HEK293 (cell line): ENCODE results near the gene CNIH3.

Source experiments
- CTCF ChIA-PET: fragments of 350-600 bp; formaldehyde crosslinking; extraction: SDS; loops from one replicate; lab custom pipeline; 2021; ENCODE audit warnings: antibody characterized with exemption; lab: Yijun Ruan, JAX
- POLR2A ChIA-PET: fragments of 300-600 bp; formaldehyde crosslinking; extraction: SDS; loops from one replicate; lab custom pipeline; 2020; ENCODE audit warnings: antibody characterized with exemption, inconsistent platforms; lab: Yijun Ruan, JAX
- H3K27ac ChIP-seq: fragments of 200-500 bp; sonication (Bioruptor generic); 2 replicates; pipeline ENCODE4 v1.5.1; 2014; ENCODE audit warnings: low read depth, low read length, control low read depth, inconsistent platforms; ENCODE audit errors: extremely low read depth
- H3K36me3 ChIP-seq, 2 experiments: fragments of 200-500 bp in 1 of 2; sonication (Bioruptor generic) in 1 of 2; 1 replicate in 1 of 2; 2 replicates in 1 of 2; pipeline ENCODE4 v1.5.1; 2014 to 2017; ENCODE audit warnings: inconsistent platforms in 2 of 2, low read length in 2 of 2; ENCODE audit not compliant: control insufficient read depth in 2 of 2, insufficient read depth in 1 of 2
- H3K4me1 ChIP-seq: fragments of 200-500 bp; sonication (Bioruptor generic); 2 replicates; pipeline ENCODE4 v1.5.1; 2014; ENCODE audit warnings: mild to moderate bottlenecking, low read length, inconsistent platforms; ENCODE audit not compliant: control insufficient read depth, insufficient read depth
- H3K4me3 ChIP-seq: 2 replicates; pipeline ENCODE4 v1.5.1; 2011; ENCODE audit warnings: low read depth, mild to moderate bottlenecking, control low read depth, low read length, moderate library complexity
- H3K9me3 ChIP-seq: fragments of 200-500 bp; sonication (Bioruptor generic); 2 replicates; pipeline ENCODE4 v1.5.1; 2014; ENCODE audit warnings: low read depth, low read length, inconsistent platforms; ENCODE audit not compliant: control insufficient read depth, insufficient read depth
- GLI4 ChIP-seq: fragments of 450-650 bp; formaldehyde crosslinking; IDR thresholded peaks from 2 replicates; pipeline ENCODE4 v1.5.1; 2016; ENCODE audit warnings: missing biosample characterization, missing genetic modification characterization
- KLF7 ChIP-seq: fragments of 450-650 bp; formaldehyde crosslinking; IDR thresholded peaks from 2 replicates; pipeline ENCODE4 v1.5.1; 2016; ENCODE audit warnings: missing biosample characterization, missing genetic modification characterization, borderline replicate concordance
- PRDM4 ChIP-seq: fragments of 450-650 bp; formaldehyde crosslinking; IDR thresholded peaks from 2 replicates; pipeline ENCODE4 v1.5.1; 2017; ENCODE audit warnings: missing biosample characterization, missing genetic modification characterization
- SCRT2 ChIP-seq: fragments of 450-650 bp; formaldehyde crosslinking; IDR thresholded peaks from 2 replicates; pipeline ENCODE4 v1.5.1; 2016; ENCODE audit warnings: missing biosample characterization, missing genetic modification characterization
- SP7 ChIP-seq: fragments of 450-650 bp; formaldehyde crosslinking; IDR thresholded peaks from 2 replicates; pipeline ENCODE4 v1.5.1; 2016; ENCODE audit warnings: missing biosample characterization, missing genetic modification characterization
- WT1 ChIP-seq: fragments of 450-650 bp; formaldehyde crosslinking; IDR thresholded peaks from 2 replicates; pipeline ENCODE4 v1.5.1; 2016; ENCODE audit warnings: missing biosample characterization, missing genetic modification characterization
- YY2 ChIP-seq: fragments of 450-650 bp; formaldehyde crosslinking; IDR thresholded peaks from 2 replicates; pipeline ENCODE4 v1.5.1; 2016; ENCODE audit warnings: missing biosample characterization, missing genetic modification characterization
- ZBTB49 ChIP-seq: fragments of 450-650 bp; formaldehyde crosslinking; IDR thresholded peaks from 2 replicates; pipeline ENCODE4 v1.5.1; 2016; ENCODE audit warnings: missing biosample characterization, missing genetic modification characterization, low read depth
- ZNF121 ChIP-seq: fragments of 450-650 bp; formaldehyde crosslinking; IDR thresholded peaks from 2 replicates; pipeline ENCODE4 v1.5.1; 2016; ENCODE audit warnings: missing biosample characterization, missing genetic modification characterization
- ZNF132 ChIP-seq: fragments of 450-650 bp; formaldehyde crosslinking; IDR thresholded peaks from 2 replicates; pipeline ENCODE4 v1.5.1; 2017; ENCODE audit warnings: missing biosample characterization, missing genetic modification characterization, borderline replicate concordance
- ZNF2 ChIP-seq: fragments of 450-650 bp; formaldehyde crosslinking; IDR thresholded peaks from 2 replicates; pipeline ENCODE4 v1.5.1; 2016; ENCODE audit warnings: missing biosample characterization, missing genetic modification characterization
- ZNF239 ChIP-seq: fragments of 450-650 bp; formaldehyde crosslinking; IDR thresholded peaks from 2 replicates; pipeline ENCODE4 v1.5.1; 2016; ENCODE audit warnings: missing biosample characterization, missing genetic modification characterization
- ZNF26 ChIP-seq: fragments of 450-650 bp; formaldehyde crosslinking; IDR thresholded peaks from 2 replicates; pipeline ENCODE4 v1.5.1; 2016; ENCODE audit warnings: missing biosample characterization, missing genetic modification characterization
- ZNF48 ChIP-seq: fragments of 450-650 bp; formaldehyde crosslinking; IDR thresholded peaks from 2 replicates; pipeline ENCODE4 v1.5.1; 2016; ENCODE audit warnings: missing biosample characterization, missing genetic modification characterization
- ZNF514 ChIP-seq: fragments of 450-650 bp; formaldehyde crosslinking; IDR thresholded peaks from 2 replicates; pipeline ENCODE4 v1.5.1; 2016; ENCODE audit warnings: missing biosample characterization, missing genetic modification characterization
- ZNF776 ChIP-seq: fragments of 450-650 bp; formaldehyde crosslinking; IDR thresholded peaks from 2 replicates; pipeline ENCODE4 v1.5.0; 2017; ENCODE audit warnings: missing biosample characterization, missing genetic modification characterization, borderline replicate concordance
- ZSCAN4 ChIP-seq: fragments of 450-650 bp; formaldehyde crosslinking; IDR thresholded peaks from 2 replicates; pipeline ENCODE4 v1.5.1; 2017; ENCODE audit warnings: missing biosample characterization, missing genetic modification characterization

Gene CNIH3

GRCh38 chr1:224739997-224740684 is 124.0 kb downstream of the CNIH3 start:
- Histone ChIP-seq H3K4me3 (no peak overlapping the region), H3K4me1 (no peaks in the 10 kb centered on the region; the same call in 1 of the 2 replicates)
- CTCF ChIA-PET = interaction anchor here (0.9 to 1.1 kb wide), 2 partner anchors 39 to 111 kb away, joined by 3 to 4 read pairs; no protein-coding TSS in a partner anchor

GRCh38 chr1:224740685-224741052 is 124.6 kb downstream of the CNIH3 start:
- TF ChIP-seq ZNF2 (tag by site-specific recombination) (no peak), GLI4 (tag by site-specific recombination) (no peak), KLF7 (tag by site-specific recombination) (no peak)
- no peak overlapping the region for H3K27ac ChIP-seq
- ChIA-PET POLR2A (no interaction called here), CTCF (no interaction called here)
- H3K9me3 ChIP-seq = no peaks in the 10 kb centered on the region
- H3K4me3 ChIP-seq = no peak overlapping the region
- no peaks in the 10 kb centered on the region for H3K36me3 ChIP-seq
- peaks cover 4% of the 10 kb centered on the region; the same call in 1 of the 2 replicates for H3K4me1 ChIP-seq

More at GRCh38 chr1:224739997-224740684, 124.0 kb downstream of the CNIH3 start:
- POLR2A ChIA-PET = no interaction called here
- Histone ChIP-seq H3K9me3 (no peaks in the 10 kb centered on the region), H3K27ac (no peak overlapping the region), H3K36me3 (no peaks in the 10 kb centered on the region)
- TF ChIP-seq ZNF26 (tag by site-specific recombination) = no peak
- TF ChIP-seq SP7 = 0 out of 2 replicates have a peak, but pooled peaks have one; percentile 41
- no peak for TF ChIP-seq ZNF132 (tag by site-specific recombination)
- TF ChIP-seq ZNF48 = no peak
- no peak for TF ChIP-seq SCRT2 (tag by site-specific recombination)
- TF ChIP-seq ZNF776 (tag by site-specific recombination) = no peak
- TF ChIP-seq WT1 (tag by site-specific recombination) = no peak

- Histone ChIP-seq H3K4me3 (no peak overlapping the region), H3K4me1 (peaks cover 6% of the 10 kb centered on the region; the same call in 1 of the 2 replicates), H3K27ac (no peak overlapping the region)
- CTCF ChIA-PET = interaction anchor here (1.0 to 1.2 kb wide), 2 partner anchors 153 to 285 kb away, joined by 4 read pairs; no protein-coding TSS in a partner anchor
- TF ChIP-seq ZNF121 (tag by site-specific recombination) (no peak), ZNF514 (tag by site-specific recombination) (no peak), ZBTB49 (tag by site-specific recombination) (no peak), YY2 (tag by site-specific recombination) (no peak), ZSCAN4 (tag by site-specific recombination) (no peak), PRDM4 (tag by site-specific recombination) (no peak), ZNF776 (tag by site-specific recombination) (no peak), ZNF239 (tag by site-specific recombination) (no peak)
- TF ChIP-seq, all 188 proteins: peak for 0
- Histone ChIP-seq H3K9me3 (no peaks in the 10 kb centered on the region), H3K36me3 (no peaks in the 10 kb centered on the region)
- POLR2A ChIA-PET = no interaction called here
Measured at GRCh38 chr1:224742349-224742748, 126.2 kb downstream of the CNIH3 start.
